Stomach (tissue), 9 donors: Measurements from ENCODE around the gene DHX57. TPM values are rescaled to one million over a fixed set of nuclear protein-coding genes. Genes with fewer than 3 reads are reported as not detected.

Source experiments
- DNase-seq, 2 donors: peaks; one replicate each; pipeline versions ENCODE4 v3.0.0 to v3.0.0-alpha.2; 2013 to 2019
- H3K27ac ChIP-seq, 5 donors: fragments of 200-600 bp in 4 of 5; sonication (generic) in 4 of 5; one replicate each; pipeline ENCODE4 v1.5.1; 2013 to 2019; ENCODE audit warnings: mild to moderate bottlenecking in 1 of 5, moderate library complexity in 1 of 5
- H3K27me3 ChIP-seq, 3 donors: fragments of 200-600 bp; sonication (generic); one replicate each; pipeline ENCODE4 v1.5.1; 2017 to 2019; ENCODE audit warnings: mixed run types in 1 of 3
- H3K36me3 ChIP-seq, 4 donors: fragments of 200-600 bp; sonication (generic); 1 replicate in 3 of 4; 2 replicates in 1 of 4; pipeline ENCODE4 v1.5.1; 2016 to 2019
- H3K4me1 ChIP-seq, 4 donors: fragments of 200-600 bp; sonication (generic); one replicate each; pipeline ENCODE4 v1.5.1; 2016 to 2019
- H3K4me3 ChIP-seq, 4 donors: fragments of 200-600 bp; sonication (generic) in 3 of 4; one replicate each; pipeline ENCODE4 v1.5.1; 2016 to 2019; ENCODE audit warnings: mild to moderate bottlenecking in 1 of 4
- H3K9me3 ChIP-seq, 4 donors: fragments of 200-600 bp; sonication (generic); one replicate each; pipeline ENCODE4 v1.5.1; 2016 to 2019
- CTCF ChIP-seq, 7 experiments: fragments of 450-650 bp in 4 of 7; fragments of 200-600 bp in 3 of 7; sonication (generic) in 3 of 7; IDR thresholded peaks; one replicate each; pipeline ENCODE4 v1.5.1; 2016 to 2019; ENCODE audit warnings: antibody characterized with exemption in 7 of 7, control low read depth in 2 of 7, mild to moderate bottlenecking in 1 of 7
- EP300 ChIP-seq: sonication (generic); formaldehyde crosslinking; IDR thresholded peaks from one replicate; pipeline ENCODE4 v1.6.1; 2017; ENCODE audit warnings: antibody characterized with exemption
- POLR2A ChIP-seq, 4 donors: fragments of 450-650 bp; IDR thresholded peaks; one replicate each; pipeline ENCODE4 v1.6.1; 2016; ENCODE audit warnings: antibody characterized with exemption in 4 of 4, control low read depth in 2 of 4, mild to moderate bottlenecking in 1 of 4, moderate library complexity in 1 of 4
- POLR2AphosphoS5 ChIP-seq, 3 donors: sonication (generic); formaldehyde crosslinking; IDR thresholded peaks; one replicate each; pipeline ENCODE4 v1.6.1; 2016; ENCODE audit warnings: antibody characterized with exemption in 3 of 3
- WGBS, 5 donors: extraction: QIAGEN DNeasy Blood & Tissue Kit in 3 of 5; methylation state at CpG; one replicate each; pipeline versions ENCODE4 v1.1.5 to v1.1.7; 2013 to 2018; 5-methylcytosine and 5-hydroxymethylcytosine counted together
- intact Hi-C: fragments of 100-400 bp; cut with DNase I; formaldehyde crosslinking; loops from one replicate; pipeline ENCODE4 v1.15.1; 2023; ENCODE audit warnings: low total_unique reads
- polyA plus RNA-seq, 3 donors: library from polyadenylated mRNA; stranded (reverse); fragments of 200-250 nt; gene quantifications; one replicate each; pipeline ENCODE4 v1.2.3, GENCODE V29; 2013
- total RNA-seq, 5 donors: library from RNA; depleted of rRNA; stranded (reverse); fragments of >200 nt; gene quantifications; one replicate each; pipeline versions ENCODE4 v1.1.0 to v1.2.3, GENCODE V29; 2014 to 2016
- donor health status: healthy with polysubstance abuse.
- donor health status: Bipolar disorder and iron deficiency.
- donor health status: healthy.

The DHX57 gene
- total and polyA plus RNA-seq, 8 donors, result 4.1 to 29.9 (median 13.9) TPM

- Histone ChIP-seq H3K27ac (peak overlapping the region in 2 of 5 donors; percentile 17 to 22), H3K9me3 (no peaks in the 10 kb centered on the region), H3K27me3 (no peaks in the 10 kb centered on the region), H3K4me3 (no peak overlapping the region), H3K4me1 (no peaks in the 10 kb centered on the region), H3K36me3 (peaks cover 7 to 88% (median 70%) of the 10 kb centered on the region in 4 donors)
- intact Hi-C loops, result no loop called here
- WGBS, 5 donors, result 83 to 96% (median 88%) methylated on average over 3 of the region's 3 CpGs
- DNase-seq, result peak in 1 of 2 donors; percentile 15
- no peak for TF ChIP-seq POLR2AphosphoS5 (IDR thresholded peaks at IDR 0.05)
- no peak for TF ChIP-seq EP300
- TF ChIP-seq CTCF (IDR thresholded peaks at IDR 0.05), result no peak
- TF ChIP-seq POLR2A (IDR thresholded peaks at IDR 0.05), result no peak
Measured at GRCh38 chr2:38835990-38836389, 39.7 kb downstream of the DHX57 start.

DNA sequence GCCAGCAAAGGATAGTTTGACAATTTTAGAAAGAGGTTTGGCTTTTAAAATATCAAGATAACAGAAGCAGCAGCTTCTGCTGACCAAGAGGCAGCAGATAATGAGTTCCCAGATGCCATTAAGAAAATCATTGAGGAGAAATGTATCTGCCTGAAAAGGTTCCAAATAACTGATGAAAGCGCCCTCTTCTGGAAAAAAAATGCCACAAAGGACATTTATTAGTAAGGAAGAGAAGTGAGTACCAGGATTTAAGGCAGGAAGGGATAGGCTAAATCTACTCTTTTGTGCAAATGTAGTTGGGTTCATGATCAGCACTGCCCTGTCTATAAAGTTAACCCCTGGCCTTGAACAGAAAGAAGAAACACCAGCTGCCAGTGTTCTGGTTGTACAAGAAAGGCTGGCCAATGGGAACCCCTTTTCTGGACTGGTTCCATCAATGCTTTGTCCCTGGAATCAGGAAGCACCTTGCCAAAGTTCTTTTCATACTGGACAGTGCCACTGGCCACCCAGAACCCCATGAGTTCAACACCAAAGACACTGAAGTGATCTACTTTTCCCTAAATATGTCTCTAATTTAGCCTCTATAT is 40.6 kb downstream of the DHX57 start:
- H3K4me3 ChIP-seq, result no peak overlapping the region
- no peaks in the 10 kb centered on the region for H3K9me3 ChIP-seq
- WGBS, 5 donors, result 32 to 57% (median 48%) methylated on average over 1 of the region's 1 CpG
- peaks cover 7 to 87% (median 72%) of the 10 kb centered on the region in 4 donors for H3K36me3 ChIP-seq
- intact Hi-C loops, result no loop called here
- no peaks in the 10 kb centered on the region for H3K27me3 ChIP-seq
- no peak for TF ChIP-seq POLR2A (IDR thresholded peaks at IDR 0.05)
- TF ChIP-seq CTCF (IDR thresholded peaks at IDR 0.05), result peak in 2 of 7 experiments; percentile 19 to 32
- peak in 1 of 2 donors; percentile 24 for DNase-seq
- H3K4me1 ChIP-seq, result no peaks in the 10 kb centered on the region
- H3K27ac ChIP-seq, result peak overlapping the region in 2 of 5 donors; percentile 17 to 22

DNA sequence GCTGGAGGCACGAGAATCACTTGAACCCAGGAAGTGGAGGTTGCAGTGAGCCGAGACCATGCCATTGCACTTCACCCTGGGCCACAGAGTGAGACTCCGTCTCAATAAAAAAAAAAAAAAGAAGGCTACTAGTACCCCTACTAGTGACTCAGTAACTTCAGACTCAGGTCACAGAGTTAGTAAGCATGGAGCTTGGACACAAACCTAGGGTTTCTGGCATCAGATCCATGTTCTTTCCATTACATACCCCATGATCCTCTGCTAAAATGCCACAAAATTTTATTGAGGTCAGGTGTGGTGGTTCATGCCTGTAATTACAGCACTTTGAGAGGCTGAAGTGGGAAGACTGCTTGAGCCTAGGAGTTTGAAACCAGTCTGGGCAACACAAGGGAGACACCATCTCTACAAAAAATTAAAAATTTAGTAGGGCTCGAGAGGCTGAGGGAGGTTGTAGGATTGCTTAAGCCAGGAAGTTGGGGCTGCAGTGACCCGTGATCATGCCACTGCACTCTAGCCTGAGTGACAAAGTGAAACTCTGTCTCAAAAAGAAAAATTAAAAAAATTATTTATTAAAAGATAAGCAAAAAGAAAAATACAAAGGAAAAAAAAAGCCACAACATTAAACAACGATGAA is 45.1 kb downstream of the DHX57 start:
- H3K4me1 ChIP-seq, result peaks cover 0 to 4% (median 0%) of the 10 kb centered on the region in 4 donors
- TF ChIP-seq POLR2AphosphoS5 (IDR thresholded peaks at IDR 0.05), result no peak
- no peak for TF ChIP-seq CTCF (IDR thresholded peaks at IDR 0.05)
- H3K9me3 ChIP-seq, result no peaks in the 10 kb centered on the region
- no peak overlapping the region for H3K4me3 ChIP-seq
- intact Hi-C loops, result no loop called here
- peak overlapping the region in 1 of 5 donors; percentile 32 for H3K27ac ChIP-seq
- 81 to 94% (median 92%) methylated on average over 6 of the region's 6 CpGs for WGBS, 5 donors
- H3K27me3 ChIP-seq, result no peaks in the 10 kb centered on the region
- H3K36me3 ChIP-seq, result peaks cover 0 to 71% (median 58%) of the 10 kb centered on the region in 4 donors
- DNase-seq, result no peak

- Histone ChIP-seq H3K9me3 (no peaks in the 10 kb centered on the region), H3K27me3 (no peaks in the 10 kb centered on the region), H3K36me3 (peaks cover 0 to 71% (median 59%) of the 10 kb centered on the region in 4 donors), H3K4me3 (no peak overlapping the region), H3K27ac (peak overlapping the region in 1 of 5 donors; percentile 32), H3K4me1 (peaks cover 0 to 4% (median 0%) of the 10 kb centered on the region in 4 donors)
- WGBS, 5 donors, result 97 to 98% (median 98%) methylated on average over 1 of the region's 1 CpG
- TF ChIP-seq POLR2A (IDR thresholded peaks at IDR 0.05) (no peak), POLR2AphosphoS5 (IDR thresholded peaks at IDR 0.05) (no peak), CTCF (IDR thresholded peaks at IDR 0.05) (no peak), EP300 (no peak)
- intact Hi-C loops, result no loop called here
- DNase-seq, result no peak
Measured at GRCh38 chr2:38829971-38830370, 45.8 kb downstream of the DHX57 start.
